ENCODE measurements around the gene RCAN3. TPM values are rescaled to one million over a fixed set of nuclear protein-coding genes. Genes with fewer than 3 reads are reported as not detected.
A peak's percentile ranks its signal among the peaks of the same experiment; 100 is the strongest.
"Not testable (repeated sequence)": the region's sequence is repeated elsewhere in the genome, so short reads cannot be mapped to it uniquely, and the experiment has no call there.

RCAN3 gene
- 10 to 100 TPM; 62.3 to 67.5 TPM for total RNA-seq

- Mint-ChIP-seq H3K4me1 (peaks cover 59% of the 10 kb centered on the region), H3K9me3 (ENCODE audit: low read depth) (no peaks in the 10 kb centered on the region), H3K36me3 (ENCODE audit: low read depth) (peaks cover 27% of the 10 kb centered on the region), H3K27ac (peak within 1 kb of the TSS; percentile 94), H3K27me3 (no peaks in the 10 kb centered on the region), H3K4me3 (peak within 1 kb of the TSS; percentile 86)
- intact Hi-C loops (cut with DNase I, micrococcal nuclease) = loop anchor here (1.0 to 10.0 kb wide), 9 partner anchors 14 to 140 kb away; partner anchors contain the start of gene NIPAL3 (in 1 of the 2)
- peak; percentile 75 for ATAC-seq
- ChIA-PET POLR2A (interaction anchor here (0.6 to 2.0 kb wide), 9 partner anchors 12 to 228 kb away, joined by 3 to 12 read pairs (median 6); partner anchors contain the start of gene NIPAL3), CTCF (interaction anchor here (1.6 to 6.7 kb wide), 6 partner anchors 12 to 87 kb away, joined by 5 to 61 read pairs (median 8); partner anchors contain the start of gene NIPAL3)
- peak; percentile 95 for DNase-seq
These were observed at the start of gene RCAN3 for GRCh38 chr1:24502709-24503058. Gene RCAN3 (plus strand): TSS chr1:24502836. CDS start chr1:24514373, 11,537 bp downstream.

- H3K27ac Mint-ChIP-seq = no peak overlapping the region
- intact Hi-C loops (cut with DNase I, micrococcal nuclease) = no loop called here
- H3K4me1 Mint-ChIP-seq = peaks cover 7% of the 10 kb centered on the region
- H3K4me3 Mint-ChIP-seq = no peak overlapping the region
- H3K36me3 Mint-ChIP-seq (ENCODE audit: low read depth) = peaks cover 59% of the 10 kb centered on the region
- POLR2A ChIA-PET = interaction anchor here (0.7 kb wide), 1 partner anchor 51 kb away, joined by 3 read pairs; no protein-coding TSS in a partner anchor
- no peaks in the 10 kb centered on the region for H3K27me3 Mint-ChIP-seq
- ATAC-seq = no peak
- CTCF ChIA-PET = interaction anchor here (0.8 to 2.2 kb wide), 4 partner anchors 12 to 134 kb away, joined by 3 to 6 read pairs (median 5); partner anchors contain the start of gene NIPAL3
- no peak for DNase-seq
- H3K9me3 Mint-ChIP-seq (ENCODE audit: low read depth) = no peaks in the 10 kb centered on the region
These were observed 49.6 kb upstream of the RCAN3 start for GRCh38 chr1:24452922-24453485.

GRCh38 chr1:24454673-24455072 lies 48.0 kb upstream of the RCAN3 start:
- H3K27ac Mint-ChIP-seq = no peak overlapping the region
- no peaks in the 10 kb centered on the region for H3K27me3 Mint-ChIP-seq
- H3K4me3 Mint-ChIP-seq = no peak overlapping the region
- no peaks in the 10 kb centered on the region for H3K9me3 Mint-ChIP-seq (ENCODE audit: low read depth)
- H3K36me3 Mint-ChIP-seq (ENCODE audit: low read depth) = peaks cover 63% of the 10 kb centered on the region
- peaks cover 10% of the 10 kb centered on the region for H3K4me1 Mint-ChIP-seq
- no peak for DNase-seq
- ATAC-seq = peak; percentile 33
- CTCF ChIA-PET = interaction anchor here (0.6 to 1.9 kb wide), 2 partner anchors 40 to 672 kb away, joined by 4 to 5 read pairs; partner anchors contain the start of gene NIPAL3
- POLR2A ChIA-PET = interaction anchor here (0.7 kb wide), 1 partner anchor 511 kb away, joined by 4 read pairs; no protein-coding TSS in a partner anchor
- intact Hi-C loops (cut with DNase I, micrococcal nuclease) = no loop called here

- Mint-ChIP-seq H3K4me3 (no peak overlapping the region), H3K27ac (no peak overlapping the region), H3K4me1 (peaks cover 14% of the 10 kb centered on the region), H3K27me3 (no peaks in the 10 kb centered on the region), H3K36me3 (ENCODE audit: low read depth) (peaks cover 65% of the 10 kb centered on the region), H3K9me3 (ENCODE audit: low read depth) (no peaks in the 10 kb centered on the region)
- ChIA-PET CTCF (no interaction called here), POLR2A (no interaction called here)
- DNase-seq (no peak), ATAC-seq (no peak)
- intact Hi-C loops (cut with DNase I, micrococcal nuclease) = no loop called here
These were observed 47.4 kb upstream of the RCAN3 start for GRCh38 chr1:24455272-24455671.

GRCh38 chr1:24457866-24458265 lies 44.8 kb upstream of the RCAN3 start:
- H3K4me1 Mint-ChIP-seq = peaks cover 18% of the 10 kb centered on the region
- ATAC-seq (no peak), DNase-seq (no peak)
- POLR2A ChIA-PET = no interaction called here
- intact Hi-C loops (cut with DNase I, micrococcal nuclease) = no loop called here
- H3K9me3 Mint-ChIP-seq (ENCODE audit: low read depth) = peaks cover 2% of the 10 kb centered on the region
- H3K27me3 Mint-ChIP-seq = no peaks in the 10 kb centered on the region
- CTCF ChIA-PET = interaction anchor here (0.8 to 1.6 kb wide), 3 partner anchors 9 to 258 kb away, joined by 3 to 6 read pairs (median 3); no protein-coding TSS in a partner anchor
- no peak overlapping the region for H3K4me3 Mint-ChIP-seq
- H3K36me3 Mint-ChIP-seq (ENCODE audit: low read depth) = peaks cover 69% of the 10 kb centered on the region
- no peak overlapping the region for H3K27ac Mint-ChIP-seq

- H3K9me3 Mint-ChIP-seq (ENCODE audit: low read depth) = peaks cover 2% of the 10 kb centered on the region
- ChIA-PET CTCF (interaction anchor here (0.6 to 1.2 kb wide), 6 partner anchors 30 to 1538 kb away, joined by 3 to 4 read pairs (median 3); partner anchors contain the start of genes NIPAL3 and PAFAH2), POLR2A (no interaction called here)
- no peaks in the 10 kb centered on the region for H3K27me3 Mint-ChIP-seq
- DNase-seq (no peak), ATAC-seq (no peak)
- no peak overlapping the region for H3K4me3 Mint-ChIP-seq
- H3K36me3 Mint-ChIP-seq (ENCODE audit: low read depth) = peaks cover 71% of the 10 kb centered on the region
- intact Hi-C loops (cut with DNase I, micrococcal nuclease) = no loop called here
- peak overlapping the region; percentile 21 for H3K27ac Mint-ChIP-seq
- H3K4me1 Mint-ChIP-seq = peaks cover 29% of the 10 kb centered on the region
These were observed 42.9 kb upstream of the RCAN3 start for GRCh38 chr1:24459551-24460266.

- DNase-seq; H3K9me3 Mint-ChIP-seq (ENCODE audit: low read depth); H3K27me3 Mint-ChIP-seq; H3K27ac Mint-ChIP-seq; intact Hi-C loops (cut with DNase I, micrococcal nuclease); H3K4me3 Mint-ChIP-seq; POLR2A ChIA-PET: not testable (repeated sequence)
- Mint-ChIP-seq H3K4me1 (peaks cover 29% of the 10 kb centered on the region), H3K36me3 (ENCODE audit: low read depth) (peaks cover 67% of the 10 kb centered on the region)
- peak; percentile 27 for ATAC-seq
- CTCF ChIA-PET = interaction anchor here (0.5 to 1.1 kb wide), 3 partner anchors 21 to 312 kb away, joined by 3 read pairs; no protein-coding TSS in a partner anchor
These were observed 40.5 kb upstream of the RCAN3 start for GRCh38 chr1:24462128-24462527.

GRCh38 chr1:24463776-24464735 lies 38.6 kb upstream of the RCAN3 start:
- peaks cover 62% of the 10 kb centered on the region for H3K36me3 Mint-ChIP-seq (ENCODE audit: low read depth)
- H3K4me3 Mint-ChIP-seq = no peak overlapping the region
- intact Hi-C loops (cut with DNase I, micrococcal nuclease) = no loop called here
- CTCF ChIA-PET = interaction anchor here (0.6 to 1.4 kb wide), 9 partner anchors 11 to 314 kb away, joined by 3 to 4 read pairs (median 3); partner anchors contain the start of gene NIPAL3
- peaks cover 2% of the 10 kb centered on the region for H3K9me3 Mint-ChIP-seq (ENCODE audit: low read depth)
- DNase-seq (no peak), ATAC-seq (peak; percentile 31)
- peak overlapping the region; percentile 66 for H3K27ac Mint-ChIP-seq
- no peaks in the 10 kb centered on the region for H3K27me3 Mint-ChIP-seq
- POLR2A ChIA-PET = no interaction called here
- peaks cover 33% of the 10 kb centered on the region for H3K4me1 Mint-ChIP-seq

- no peak overlapping the region for H3K4me3 Mint-ChIP-seq
- POLR2A ChIA-PET = interaction anchor here (0.6 kb wide), 1 partner anchor 37 kb away, joined by 3 read pairs; the partner anchor contains the start of gene RCAN3
- CTCF ChIA-PET = interaction anchor here (0.8 to 1.4 kb wide), 6 partner anchors 12 to 122 kb away, joined by 3 to 6 read pairs (median 4); no protein-coding TSS in a partner anchor
- intact Hi-C loops (cut with DNase I, micrococcal nuclease) = no loop called here
- H3K27ac Mint-ChIP-seq = no peak overlapping the region
- H3K36me3 Mint-ChIP-seq (ENCODE audit: low read depth) = peaks cover 63% of the 10 kb centered on the region
- ATAC-seq (no peak), DNase-seq (no peak)
- H3K27me3 Mint-ChIP-seq = no peaks in the 10 kb centered on the region
- peaks cover 26% of the 10 kb centered on the region for H3K4me1 Mint-ChIP-seq
- H3K9me3 Mint-ChIP-seq (ENCODE audit: low read depth) = peaks cover 2% of the 10 kb centered on the region
These were observed 37.5 kb upstream of the RCAN3 start for GRCh38 chr1:24465099-24465498.

GRCh38 chr1:24465638-24466037 lies 37.0 kb upstream of the RCAN3 start:
- Mint-ChIP-seq H3K27ac (no peak overlapping the region), H3K36me3 (ENCODE audit: low read depth) (peaks cover 57% of the 10 kb centered on the region), H3K4me3 (no peak overlapping the region), H3K27me3 (no peaks in the 10 kb centered on the region), H3K9me3 (ENCODE audit: low read depth) (peaks cover 2% of the 10 kb centered on the region), H3K4me1 (peaks cover 26% of the 10 kb centered on the region)
- CTCF ChIA-PET = interaction anchor here (1.0 to 1.4 kb wide), 4 partner anchors 13 to 122 kb away, joined by 3 to 6 read pairs (median 4); no protein-coding TSS in a partner anchor
- no peak for ATAC-seq
- POLR2A ChIA-PET = interaction anchor here (0.6 kb wide), 1 partner anchor 37 kb away, joined by 3 read pairs; the partner anchor contains the start of gene RCAN3
- no peak for DNase-seq
- intact Hi-C loops (cut with DNase I, micrococcal nuclease) = no loop called here
